HTR-8/SVneo (cell line): ENCODE data around the gene TPSB2.
"Not testable (repeated sequence)": the region's sequence is repeated elsewhere in the genome, so short reads cannot be mapped to it uniquely, and the experiment has no call there.

Experiments used
- DNase-seq: peaks from one replicate; pipeline ENCODE4 v3.0.0; 2011; ENCODE audit warnings: low spot score, mixed read lengths; ENCODE audit not compliant: insufficient read length
- FAIRE-seq: peaks from 2 replicates; lab custom pipeline; 2011; peaks lifted over from hg19 to GRCh38; lab: Jason Lieb, UNC

Gene TPSB2

GRCh38 chr16:1230084-1230470 lies at the start of gene TPSB2:
TPSB2 (minus strand) TSS chr16:1230184; CDS start chr16:1229951, 233 bp downstream.
- not testable (repeated sequence) for FAIRE-seq, DNase-seq

- no peak for DNase-seq
- FAIRE-seq: no peak
Observed at GRCh38 chr16:1279081-1279944, 49.3 kb upstream of the TPSB2 start.

DNA sequence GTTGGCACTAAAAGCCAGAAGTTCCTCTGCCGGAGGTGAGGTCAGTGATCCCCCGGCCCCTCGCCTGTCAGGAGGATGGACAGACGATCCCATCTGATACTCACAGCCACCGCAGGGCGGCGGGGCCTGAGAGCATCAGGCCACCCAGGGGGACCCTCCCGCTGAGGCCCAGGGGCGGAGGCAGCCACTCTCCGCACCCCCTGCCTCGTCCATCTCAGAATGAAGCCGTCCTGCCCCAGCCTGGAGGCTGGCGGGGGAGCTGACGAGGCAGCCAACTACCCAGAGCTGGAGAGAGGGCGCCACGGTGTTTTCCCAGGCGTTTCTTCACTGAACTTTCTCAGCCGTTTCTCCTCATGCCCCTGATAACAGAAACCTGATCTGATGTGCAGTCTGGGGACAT lies 48.5 kb upstream of the TPSB2 start:
- FAIRE-seq (no peak), DNase-seq (no peak)

- DNase-seq (no peak), FAIRE-seq (no peak)
Observed at GRCh38 chr16:1277617-1278282, 47.8 kb upstream of the TPSB2 start.

DNA sequence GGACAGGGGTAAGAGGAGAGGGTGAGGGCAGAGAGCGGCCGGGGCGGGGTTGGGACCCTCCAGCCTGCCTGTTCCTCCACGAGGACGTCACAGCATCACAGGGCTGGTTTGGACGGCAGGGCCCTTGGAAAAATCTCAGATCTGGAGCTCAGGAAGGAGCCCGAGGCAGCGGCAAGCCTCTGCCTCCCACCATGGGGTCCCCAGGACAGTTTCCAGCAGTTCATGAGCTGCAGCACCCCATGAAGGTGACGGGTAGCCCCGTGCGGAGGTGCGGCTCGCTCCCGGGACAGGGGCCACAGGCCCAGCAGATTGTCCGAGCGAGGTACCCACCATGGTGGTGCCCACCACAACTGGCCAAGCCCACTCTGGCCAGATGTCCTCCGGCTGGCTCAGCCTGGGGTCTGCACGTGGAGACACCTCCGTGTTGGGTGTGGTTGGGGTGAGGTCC lies 47.2 kb upstream of the TPSB2 start:
- FAIRE-seq (no peak), DNase-seq (no peak)

- no peak for DNase-seq
- no peak for FAIRE-seq
Observed at GRCh38 chr16:1276580-1276878, 46.5 kb upstream of the TPSB2 start.

GRCh38 chr16:1275791-1276579 lies 46.0 kb upstream of the TPSB2 start:
- FAIRE-seq (no peak), DNase-seq (no peak)

DNA sequence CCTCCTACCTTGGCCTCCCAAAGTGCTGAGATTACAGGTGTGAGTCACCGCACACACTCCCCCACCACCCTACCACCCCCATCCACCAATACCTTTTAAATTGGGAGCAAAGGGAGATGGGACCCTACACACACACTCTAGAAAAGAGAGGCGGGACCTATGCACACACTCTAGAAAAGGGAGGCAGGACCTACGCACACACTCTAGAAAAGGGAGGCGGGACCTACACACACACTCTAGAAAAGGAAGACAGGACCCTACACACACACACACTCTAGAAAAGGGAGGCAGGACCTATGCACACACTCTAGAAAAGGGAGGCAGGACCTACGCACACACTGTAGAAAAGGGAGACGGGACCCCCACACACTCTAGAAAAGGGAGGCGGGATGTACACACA lies 44.8 kb upstream of the TPSB2 start:
- FAIRE-seq (no peak), DNase-seq (no peak)

DNA sequence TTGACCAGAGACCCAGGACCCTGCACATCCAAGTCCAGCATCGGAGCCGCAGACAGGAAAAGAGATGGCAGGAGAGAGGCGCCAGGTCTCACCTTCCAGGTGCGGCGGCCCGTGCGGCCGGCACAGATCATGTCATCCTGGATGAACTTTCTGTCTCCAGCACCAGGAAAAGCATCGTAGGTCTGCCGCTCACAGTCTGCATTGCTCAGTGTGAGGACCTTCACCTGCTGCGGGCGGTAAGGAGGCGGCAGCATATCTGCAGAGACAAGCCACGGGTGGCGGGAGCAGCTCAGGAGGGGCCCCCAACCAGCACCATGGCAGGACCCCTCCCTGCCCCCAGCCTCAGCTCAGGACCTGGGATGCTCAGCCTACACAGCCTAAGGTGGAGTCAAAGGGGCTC lies 43.8 kb upstream of the TPSB2 start:
- DNase-seq (no peak), FAIRE-seq (no peak)

GRCh38 chr16:1272453-1273198 lies 42.6 kb upstream of the TPSB2 start:
- DNase-seq (no peak), FAIRE-seq (no peak)

DNA sequence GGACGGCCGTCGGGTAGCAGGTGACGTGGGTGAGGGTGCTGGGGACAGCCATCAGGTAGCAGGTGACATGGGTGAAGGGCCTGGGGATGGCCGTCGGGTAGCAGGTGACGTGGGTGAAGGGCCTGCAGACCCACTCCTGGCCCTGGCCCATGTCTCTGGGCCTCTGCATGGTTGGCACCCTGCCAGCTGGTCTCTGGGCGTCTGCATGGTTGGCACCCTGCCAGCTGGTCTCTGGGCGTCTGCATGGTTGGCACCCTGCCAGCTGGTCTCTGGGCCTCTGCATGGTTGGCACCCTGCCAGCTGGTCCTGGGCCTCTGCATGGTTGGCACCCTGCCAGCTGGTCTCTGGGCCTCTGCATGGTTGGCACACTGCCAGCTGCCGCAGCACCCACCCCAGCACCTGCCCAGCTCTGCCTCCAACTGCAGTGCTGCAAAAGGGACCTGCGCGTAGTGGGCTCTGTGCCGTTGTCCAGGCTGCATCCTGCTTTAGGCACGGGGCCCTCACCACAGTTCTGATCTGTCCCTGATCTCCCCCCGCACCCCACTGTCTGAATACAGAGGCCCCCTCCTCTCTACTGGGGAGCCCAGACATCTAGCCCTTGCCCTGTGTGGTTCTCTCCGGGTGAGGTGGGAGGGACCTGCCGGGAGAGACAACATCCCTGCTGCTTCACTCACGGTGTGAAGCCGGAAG lies 41.9 kb upstream of the TPSB2 start:
- FAIRE-seq: peak; percentile 40
- DNase-seq: not testable (repeated sequence)

- FAIRE-seq: no peak
- DNase-seq: no peak
Observed at GRCh38 chr16:1271380-1271723, 41.4 kb upstream of the TPSB2 start.

DNA sequence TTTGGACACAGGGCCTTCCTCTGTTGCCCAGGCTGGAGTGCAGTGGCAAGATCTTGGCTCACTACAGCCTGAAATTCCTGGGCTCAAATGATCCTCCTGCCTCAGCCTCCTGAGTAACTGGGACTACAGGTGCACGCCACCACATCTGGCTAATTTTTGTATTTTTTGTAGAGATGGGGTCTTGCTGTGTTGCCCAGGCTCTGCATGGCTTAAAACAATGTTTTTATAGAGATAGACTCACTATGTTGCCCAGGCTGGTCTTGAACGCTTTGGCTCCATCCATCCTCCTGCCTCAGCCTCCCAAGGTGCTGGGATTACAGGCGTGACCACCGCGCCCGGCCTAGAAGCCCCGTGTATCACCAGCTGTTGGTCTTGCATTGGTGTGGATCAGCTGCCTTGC lies 39.4 kb upstream of the TPSB2 start:
- not testable (repeated sequence) for FAIRE-seq

DNA sequence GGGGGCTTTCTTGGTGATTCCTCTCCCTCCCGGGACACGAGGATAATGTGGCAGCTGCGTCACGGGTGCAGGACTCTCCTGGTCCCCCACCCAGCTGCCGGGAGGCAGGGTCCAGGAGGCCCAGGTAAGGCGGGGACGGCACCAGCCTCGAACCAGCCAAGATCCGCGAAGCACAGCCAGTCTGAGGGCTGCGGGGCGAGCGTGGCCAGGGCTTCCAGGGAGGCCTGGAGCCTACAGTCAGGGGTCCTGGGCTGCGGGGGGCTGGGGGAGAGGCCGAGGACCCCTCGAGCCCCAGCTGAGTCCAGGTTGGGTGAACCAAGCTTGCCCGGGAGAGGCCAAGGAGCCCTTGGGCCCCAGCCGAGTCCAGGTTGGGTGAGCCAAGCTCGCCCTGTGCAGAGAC lies 35.8 kb upstream of the TPSB2 start:
- DNase-seq: no peak
- FAIRE-seq: no peak

More for the DNA sequence above, 39.4 kb upstream of the TPSB2 start:
- not testable (repeated sequence) for DNase-seq

DNA sequence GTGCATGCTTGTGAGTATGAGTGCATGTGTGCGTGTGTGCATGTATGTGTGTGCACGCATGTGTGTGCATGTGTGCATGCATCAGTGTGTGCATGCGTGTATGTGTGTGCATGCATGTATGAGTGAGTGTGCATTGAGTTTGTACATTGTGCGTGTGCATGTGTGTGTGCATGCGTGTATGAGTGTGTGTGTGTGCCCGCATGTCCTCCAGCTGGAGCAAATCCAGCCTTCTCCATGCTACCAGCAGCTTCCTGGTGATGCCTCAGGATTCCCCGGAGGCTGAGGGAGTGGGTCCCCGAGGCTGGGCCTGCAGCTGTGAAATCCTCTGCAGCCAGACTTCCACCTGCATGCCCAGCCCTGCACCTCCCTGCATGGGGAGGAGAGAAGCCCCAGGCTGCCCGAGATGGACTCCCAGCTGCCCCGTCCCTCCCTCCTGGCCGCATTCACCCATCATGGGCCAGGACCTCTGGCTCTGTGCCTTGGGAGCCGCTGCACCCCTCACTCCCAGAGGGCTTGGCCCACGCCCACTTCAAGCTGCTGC lies 35.2 kb upstream of the TPSB2 start:
- DNase-seq: no peak
- FAIRE-seq: no peak

GRCh38 chr16:1264345-1265089 lies 34.5 kb upstream of the TPSB2 start:
- FAIRE-seq (peak; percentile 97), DNase-seq (no peak)

- no peak for DNase-seq
- FAIRE-seq: no peak
Observed at GRCh38 chr16:1263591-1264344, 33.8 kb upstream of the TPSB2 start.

DNA sequence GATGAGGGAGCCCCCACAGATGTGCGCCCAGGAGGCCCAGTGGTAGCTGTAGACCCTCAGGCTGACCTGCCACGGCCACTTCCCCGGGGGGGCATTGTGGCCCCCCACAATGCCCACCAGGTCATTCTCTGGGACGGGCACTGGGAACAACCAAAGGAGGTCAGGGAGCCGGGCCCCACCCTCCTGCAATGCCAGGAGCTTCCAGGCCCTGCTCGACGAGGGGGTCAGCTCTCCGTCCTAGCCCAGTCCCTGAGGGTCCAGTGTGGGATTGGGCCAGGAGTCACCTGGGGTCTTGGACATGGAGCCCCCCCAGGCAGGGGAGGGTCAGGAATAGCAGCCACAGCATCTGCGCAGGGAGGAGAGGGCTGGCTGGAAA lies 32.9 kb upstream of the TPSB2 start:
- DNase-seq (no peak), FAIRE-seq (no peak)
